Breast epithelium (tissue), 3 donors: Measurements from ENCODE around the gene ZNF48. TPM values are rescaled to one million over a fixed set of nuclear protein-coding genes. Genes with fewer than 3 reads are reported as not detected.

Experiments
- total RNA-seq, 3 donors: library from RNA; depleted of rRNA; stranded (reverse); fragments of >200 nt; gene quantifications; one replicate each; pipeline ENCODE4 v1.1.0, GENCODE V29; 2016

ZNF48 gene
- total RNA-seq, 3 donors from 2014 or later: 4.8 to 9.5 (median 6.2) TPM

Other genes with a start within 250 kb of the ZNF48 start
- gene CORO1A, start 211.8 kb upstream of the ZNF48 start, total RNA-seq: 10 to 100 TPM; 24.4 to 30.9 (median 24.9) TPM
- gene BOLA2B, start 201.8 kb upstream of the ZNF48 start, total RNA-seq: 100 to 1,000 TPM; 125 to 267 (median 258) TPM
- 10 to 100 TPM; 27.4 to 59.0 (median 34.7) TPM for gene SLX1A, start 201.5 kb upstream of the ZNF48 start, total RNA-seq
- 10 to 100 TPM; 12.3 to 27.0 (median 15.7) TPM for gene SULT1A3, start 196.2 kb upstream of the ZNF48 start, total RNA-seq
- 10 to 100 TPM in 2 of 3 donors, 1 to 10 TPM in 1; 5.9 to 14.0 (median 10.2) TPM for gene NPIPB13, start 146.9 kb upstream of the ZNF48 start, total RNA-seq
- 10 to 100 TPM; 26.2 to 47.2 (median 38.3) TPM for gene CD2BP2, start 40.1 kb upstream of the ZNF48 start, total RNA-seq
- 10 to 100 TPM; 19.0 to 22.2 (median 21.0) TPM for gene TBC1D10B, start 24.9 kb upstream of the ZNF48 start, total RNA-seq
- gene MYL11, start 20.6 kb upstream of the ZNF48 start, total RNA-seq: not detected
- gene SEPTIN1, start 12.9 kb upstream of the ZNF48 start, total RNA-seq: 1 to 10 TPM; 1.3 to 4.6 (median 2.7) TPM
- gene ZNF771, start 12.2 kb downstream of the ZNF48 start, total RNA-seq: 10 to 100 TPM; 21.1 to 29.2 (median 22.2) TPM
- 10 to 100 TPM; 11.2 to 25.6 (median 20.1) TPM for gene DCTPP1, start 34.6 kb downstream of the ZNF48 start, total RNA-seq
- gene SEPHS2, start 50.5 kb downstream of the ZNF48 start, total RNA-seq: 10 to 100 TPM; 28.8 to 44.5 (median 40.6) TPM
- gene ITGAL, start 77.3 kb downstream of the ZNF48 start, total RNA-seq: 1 to 10 TPM; 2.3 to 5.7 (median 2.4) TPM
- 10 to 100 TPM; 23.3 to 33.2 (median 29.8) TPM for gene ZNF768, start 131.1 kb downstream of the ZNF48 start, total RNA-seq
- 10 to 100 TPM; 10.7 to 14.7 (median 13.2) TPM for gene ZNF747, start 139.4 kb downstream of the ZNF48 start, total RNA-seq
- 1 to 10 TPM; 4.0 to 8.2 (median 7.5) TPM for gene ZNF764, start 163.0 kb downstream of the ZNF48 start, total RNA-seq
- 10 to 100 TPM; 17.4 to 18.4 (median 18.4) TPM for gene ZNF688, start 176.3 kb downstream of the ZNF48 start, total RNA-seq
- gene ZNF785, start 190.3 kb downstream of the ZNF48 start, total RNA-seq: 10 to 100 TPM in 2 of 3 donors, 1 to 10 TPM in 1; 6.7 to 14.4 (median 12.0) TPM
- 10 to 100 TPM in 2 of 3 donors, 1 to 10 TPM in 1; 7.0 to 15.4 (median 12.8) TPM for gene ZNF689, start 215.0 kb downstream of the ZNF48 start, total RNA-seq